Measurements from ENCODE around the gene SERPINB6. TPM values are rescaled to one million over a fixed set of nuclear protein-coding genes. Genes with fewer than 3 reads are reported as not detected.
"Not testable (repeated sequence)": the region's sequence is repeated elsewhere in the genome, so short reads cannot be mapped to it uniquely, and the experiment has no call there.

Gene SERPINB6
- total and polyA plus RNA-seq, 8 donors: 99.3 to 134 (median 122) TPM

DNA sequence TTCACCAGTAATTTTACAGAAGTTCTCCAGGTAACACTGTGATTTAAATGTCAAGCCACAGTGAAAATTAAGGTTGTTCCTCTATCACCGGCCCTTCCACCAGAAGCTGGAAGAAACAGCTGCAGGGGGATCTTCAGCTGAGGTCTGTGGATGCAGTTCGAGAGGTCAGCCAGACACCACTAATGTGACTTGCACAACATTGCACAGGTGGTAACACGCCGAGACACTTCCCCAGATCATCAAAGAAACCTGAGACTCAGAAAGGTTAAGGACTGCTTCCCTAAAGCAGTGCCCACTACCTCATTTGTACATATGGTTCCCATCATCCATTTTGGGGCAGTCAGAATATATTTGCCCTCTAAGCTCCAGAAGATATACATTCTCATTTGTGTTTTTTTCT is 60.2 kb downstream of the SERPINB6 start:
- ATAC-seq: no peak

DNA sequence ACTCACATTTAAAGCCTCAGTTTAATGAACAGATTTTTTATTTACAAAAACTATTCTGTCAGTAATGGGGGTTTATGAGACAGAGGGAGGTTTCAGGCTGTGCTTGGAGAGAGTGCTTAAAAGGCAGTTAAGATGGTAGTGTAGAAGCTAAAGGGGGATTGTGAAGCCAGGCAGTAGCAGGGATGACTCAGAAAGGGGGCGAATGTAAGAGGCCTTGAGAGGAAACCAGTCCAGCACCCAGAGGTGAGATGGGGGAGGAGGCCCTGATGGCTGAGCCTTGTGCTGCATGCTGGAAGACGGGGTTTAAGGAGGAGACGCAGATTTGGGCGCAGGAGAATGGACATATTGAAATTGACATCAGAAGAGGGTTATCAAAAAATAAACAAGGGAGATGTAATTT is 61.6 kb downstream of the SERPINB6 start:
- Histone ChIP-seq H3K27me3 (no peaks in the 10 kb centered on the region), H3K4me1 (peaks cover 0 to 11% of the 10 kb centered on the region in 2 donors), H3K27ac (no peak overlapping the region), H3K36me3 (no peaks in the 10 kb centered on the region), H3K9me3 (no peaks in the 10 kb centered on the region), H3K4me3 (no peak overlapping the region)
- ATAC-seq: no peak
- TF ChIP-seq, protein P1, sequence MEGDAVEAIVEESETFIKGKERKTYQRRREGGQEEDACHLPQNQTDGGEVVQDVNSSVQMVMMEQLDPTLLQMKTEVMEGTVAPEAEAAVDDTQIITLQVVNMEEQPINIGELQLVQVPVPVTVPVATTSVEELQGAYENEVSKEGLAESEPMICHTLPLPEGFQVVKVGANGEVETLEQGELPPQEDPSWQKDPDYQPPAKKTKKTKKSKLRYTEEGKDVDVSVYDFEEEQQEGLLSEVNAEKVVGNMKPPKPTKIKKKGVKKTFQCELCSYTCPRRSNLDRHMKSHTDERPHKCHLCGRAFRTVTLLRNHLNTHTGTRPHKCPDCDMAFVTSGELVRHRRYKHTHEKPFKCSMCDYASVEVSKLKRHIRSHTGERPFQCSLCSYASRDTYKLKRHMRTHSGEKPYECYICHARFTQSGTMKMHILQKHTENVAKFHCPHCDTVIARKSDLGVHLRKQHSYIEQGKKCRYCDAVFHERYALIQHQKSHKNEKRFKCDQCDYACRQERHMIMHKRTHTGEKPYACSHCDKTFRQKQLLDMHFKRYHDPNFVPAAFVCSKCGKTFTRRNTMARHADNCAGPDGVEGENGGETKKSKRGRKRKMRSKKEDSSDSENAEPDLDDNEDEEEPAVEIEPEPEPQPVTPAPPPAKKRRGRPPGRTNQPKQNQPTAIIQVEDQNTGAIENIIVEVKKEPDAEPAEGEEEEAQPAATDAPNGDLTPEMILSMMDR (IDR thresholded peaks at IDR 0.05): no peak
- no peak for DNase-seq
- intact Hi-C loops (cut with DNase I): no loop called here

More for the DNA sequence above, 60.2 kb downstream of the SERPINB6 start:
- intact Hi-C loops (cut with DNase I): no loop called here
- H3K4me3 ChIP-seq: no peak overlapping the region
- H3K36me3 ChIP-seq: no peaks in the 10 kb centered on the region
- no peaks in the 10 kb centered on the region for H3K9me3 ChIP-seq
- H3K27me3 ChIP-seq: no peaks in the 10 kb centered on the region
- H3K27ac ChIP-seq: no peak overlapping the region
- TF ChIP-seq, protein P1 (IDR thresholded peaks at IDR 0.05): no peak
- no peak for DNase-seq
- peaks cover 0 to 6% of the 10 kb centered on the region in 2 donors for H3K4me1 ChIP-seq

DNA sequence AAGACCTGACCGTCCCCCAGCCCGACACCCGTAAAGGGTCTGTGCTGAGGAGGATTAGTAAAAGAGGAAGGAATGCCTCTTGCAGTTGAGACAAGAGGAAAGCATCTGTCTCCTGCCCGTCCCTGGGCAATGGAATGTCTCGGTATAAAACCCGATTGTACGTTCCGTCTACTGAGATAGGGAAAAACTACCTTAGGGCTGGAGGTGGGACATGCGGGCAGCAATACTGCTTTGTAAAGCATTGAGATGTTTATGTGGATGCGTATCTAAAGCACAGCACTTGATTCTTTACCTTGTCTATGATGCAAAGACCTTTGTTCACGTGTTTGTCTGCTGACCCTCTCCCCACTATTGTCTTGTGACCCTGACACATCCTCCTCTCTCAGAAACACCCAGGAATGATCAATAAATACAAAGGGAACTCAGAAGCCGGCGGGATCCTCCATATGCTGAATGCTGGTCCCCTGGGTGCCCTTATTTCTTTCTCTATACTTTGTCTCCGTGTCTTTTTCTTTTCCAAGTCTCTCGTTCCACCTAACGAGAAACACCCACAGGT is 62.2 kb downstream of the SERPINB6 start:
- H3K4me3 ChIP-seq; DNase-seq; H3K9me3 ChIP-seq; H3K27ac ChIP-seq; ATAC-seq; intact Hi-C loops (cut with DNase I); H3K27me3 ChIP-seq; H3K36me3 ChIP-seq: not testable (repeated sequence)
- peaks cover 0 to 11% of the 10 kb centered on the region in 2 donors for H3K4me1 ChIP-seq

GRCh38 chr6:2908516-2908915 is 62.9 kb downstream of the SERPINB6 start:
- ATAC-seq; H3K36me3 ChIP-seq; H3K27ac ChIP-seq; H3K27me3 ChIP-seq; H3K4me3 ChIP-seq; H3K9me3 ChIP-seq; intact Hi-C loops (cut with DNase I); DNase-seq: not testable (repeated sequence)
- H3K4me1 ChIP-seq: peaks cover 0 to 11% of the 10 kb centered on the region in 2 donors

DNA sequence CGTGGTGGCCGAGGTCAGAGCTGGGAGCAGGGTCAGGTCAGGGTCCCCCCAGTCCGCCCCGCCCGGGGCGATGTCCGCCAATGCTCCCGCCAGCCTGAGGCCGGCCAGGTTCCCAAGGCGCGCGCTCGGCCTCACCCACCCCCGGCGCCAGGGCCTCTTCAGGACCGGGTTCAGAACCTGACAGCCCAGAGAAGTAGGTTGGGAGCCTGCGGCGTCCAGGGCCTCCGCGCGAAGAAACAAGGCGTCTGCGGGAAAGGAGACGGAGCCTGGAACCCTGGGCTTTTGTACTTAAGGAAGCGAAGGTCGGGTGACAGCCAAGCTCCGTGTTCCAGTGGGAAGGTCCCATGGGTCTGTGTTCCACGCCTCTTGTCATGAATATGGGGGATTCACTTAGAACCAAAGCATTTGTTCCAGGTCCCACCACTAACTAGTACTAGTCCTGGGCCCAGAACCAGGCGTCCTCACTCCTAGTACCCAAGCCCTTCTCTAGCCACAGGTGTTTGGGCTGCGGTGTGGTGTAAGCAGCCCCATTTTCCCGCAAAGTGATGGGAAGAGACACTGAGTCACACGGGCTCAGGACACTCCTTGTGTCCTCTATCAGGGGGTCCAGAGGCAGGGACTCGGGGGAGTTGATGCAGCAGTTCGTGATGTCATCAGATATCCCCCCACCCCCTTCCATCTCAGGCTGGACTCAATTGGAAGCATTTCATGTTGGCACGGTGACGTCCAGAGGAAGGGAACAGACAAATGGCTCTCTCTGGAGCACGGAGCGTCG is 67.8 kb downstream of the SERPINB6 start:
- H3K4me1 ChIP-seq: peaks cover 0 to 49% of the 10 kb centered on the region in 2 donors
- peak; percentile 71 for ATAC-seq
- DNase-seq; H3K27me3 ChIP-seq; intact Hi-C loops (cut with DNase I); H3K9me3 ChIP-seq: not testable (repeated sequence)
- H3K27ac ChIP-seq: peak overlapping the region in 1 of 2 donors; percentile 89
- H3K4me3 ChIP-seq: peak overlapping the region; percentile 76 to 84
- peaks cover 0 to 13% of the 10 kb centered on the region in 2 donors for H3K36me3 ChIP-seq

DNA sequence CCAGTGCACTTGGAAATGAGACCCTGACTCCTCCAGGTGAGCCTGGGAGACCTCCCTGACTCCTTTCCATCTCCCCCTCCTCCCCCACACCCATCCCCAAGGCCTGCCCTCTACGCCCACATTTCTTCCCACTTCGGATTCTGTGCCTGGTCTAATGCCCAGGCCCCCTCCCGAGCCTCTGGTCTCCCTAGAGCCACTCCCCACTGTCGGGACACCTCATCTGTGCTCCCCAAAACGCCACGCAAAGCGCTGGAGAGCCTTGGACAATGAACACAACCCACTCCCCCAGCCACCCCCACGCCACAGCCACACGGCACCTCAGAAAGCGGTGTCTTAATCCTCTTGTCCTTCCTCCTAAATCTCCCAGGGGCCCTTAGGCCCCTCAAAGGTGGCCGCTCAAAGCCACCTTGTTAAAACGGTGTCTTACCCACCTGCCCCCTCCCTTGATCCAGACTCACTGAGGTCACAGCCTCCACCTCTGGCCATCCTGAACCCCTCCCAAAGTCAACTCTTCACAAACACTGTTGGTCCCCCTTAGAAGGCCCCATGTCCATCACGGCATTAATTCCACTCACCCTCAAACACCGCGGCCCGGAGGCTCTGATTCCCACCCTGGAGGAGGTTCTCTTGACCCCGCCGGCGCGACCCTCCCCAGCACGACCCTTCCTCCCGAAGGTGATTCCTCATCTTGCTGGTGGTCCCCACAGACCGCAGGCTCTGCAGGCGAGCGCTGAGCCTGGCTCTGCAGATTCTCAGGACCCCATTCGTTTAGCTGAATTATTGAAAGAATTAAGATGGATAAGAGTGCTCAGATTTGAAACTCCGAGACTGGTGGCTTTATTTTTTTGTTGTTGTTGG is 69.5 kb downstream of the SERPINB6 start:
- DNase-seq; ATAC-seq; H3K27me3 ChIP-seq; H3K9me3 ChIP-seq; intact Hi-C loops (cut with DNase I): not testable (repeated sequence)
- Histone ChIP-seq H3K4me3 (peak overlapping the region; percentile 76 to 84), H3K27ac (peak overlapping the region; percentile 83 to 89), H3K36me3 (peaks cover 0 to 25% of the 10 kb centered on the region in 2 donors), H3K4me1 (peaks cover 0 to 66% of the 10 kb centered on the region in 2 donors)

Data from left lung (tissue), 10 donors.